ENCODE results near the gene TP53I11.

DNA sequence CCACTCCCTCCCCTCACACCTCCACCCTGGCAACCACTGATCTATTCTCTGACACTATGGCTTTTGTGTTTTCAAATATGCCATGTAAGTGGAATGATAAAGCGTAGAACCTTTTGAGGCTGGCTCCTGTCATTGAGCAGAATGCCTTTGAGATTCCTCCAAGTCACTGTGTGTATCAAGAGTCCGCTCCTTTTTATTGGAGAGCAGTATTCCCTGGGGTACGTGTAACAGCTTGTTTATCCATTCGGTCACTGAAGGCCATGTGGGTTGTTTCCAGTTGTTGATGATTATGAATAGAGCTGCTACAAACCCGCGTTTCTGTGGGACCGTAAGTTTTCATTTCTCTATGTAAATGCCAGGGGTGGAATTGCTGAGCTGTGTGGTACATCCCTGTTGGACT lies 10.3 kb downstream of the TP53I11 start:
- TF ChIP-seq, protein P1, sequence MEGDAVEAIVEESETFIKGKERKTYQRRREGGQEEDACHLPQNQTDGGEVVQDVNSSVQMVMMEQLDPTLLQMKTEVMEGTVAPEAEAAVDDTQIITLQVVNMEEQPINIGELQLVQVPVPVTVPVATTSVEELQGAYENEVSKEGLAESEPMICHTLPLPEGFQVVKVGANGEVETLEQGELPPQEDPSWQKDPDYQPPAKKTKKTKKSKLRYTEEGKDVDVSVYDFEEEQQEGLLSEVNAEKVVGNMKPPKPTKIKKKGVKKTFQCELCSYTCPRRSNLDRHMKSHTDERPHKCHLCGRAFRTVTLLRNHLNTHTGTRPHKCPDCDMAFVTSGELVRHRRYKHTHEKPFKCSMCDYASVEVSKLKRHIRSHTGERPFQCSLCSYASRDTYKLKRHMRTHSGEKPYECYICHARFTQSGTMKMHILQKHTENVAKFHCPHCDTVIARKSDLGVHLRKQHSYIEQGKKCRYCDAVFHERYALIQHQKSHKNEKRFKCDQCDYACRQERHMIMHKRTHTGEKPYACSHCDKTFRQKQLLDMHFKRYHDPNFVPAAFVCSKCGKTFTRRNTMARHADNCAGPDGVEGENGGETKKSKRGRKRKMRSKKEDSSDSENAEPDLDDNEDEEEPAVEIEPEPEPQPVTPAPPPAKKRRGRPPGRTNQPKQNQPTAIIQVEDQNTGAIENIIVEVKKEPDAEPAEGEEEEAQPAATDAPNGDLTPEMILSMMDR (IDR thresholded peaks at IDR 0.05 in 4 of 5, conservative IDR thresholded peaks at IDR 0.05 in 1 of 5) = no peak
- TF ChIP-seq POLR2A (IDR thresholded peaks at IDR 0.05) = peak in 1 of 2 donors; percentile 13

Measured in gastrocnemius medialis (tissue), 4 donors.